HEK293 (cell line): Measurements from ENCODE around the gene LRRC8E.

Experiments
- GLI4 ChIP-seq: fragments of 450-650 bp; formaldehyde crosslinking; IDR thresholded peaks from 2 replicates; pipeline ENCODE4 v1.5.1; 2016; ENCODE audit warnings: missing biosample characterization, missing genetic modification characterization
- KLF10 ChIP-seq: fragments of 450-650 bp; IDR thresholded peaks from 2 replicates; pipeline ENCODE4 v1.5.1; 2018; ENCODE audit warnings: missing biosample characterization, mild to moderate bottlenecking, missing genetic modification characterization
- ZBTB21 ChIP-seq: fragments of 450-650 bp; formaldehyde crosslinking; IDR thresholded peaks from 2 replicates; pipeline ENCODE4 v1.5.1; 2017; ENCODE audit warnings: missing biosample characterization, missing genetic modification characterization
- ZBTB8A ChIP-seq: fragments of 450-650 bp; formaldehyde crosslinking; IDR thresholded peaks from 2 replicates; pipeline ENCODE4 v1.5.1; 2016; ENCODE audit warnings: missing biosample characterization, missing genetic modification characterization
- ZFP37 ChIP-seq: fragments of 450-650 bp; formaldehyde crosslinking; IDR thresholded peaks from 2 replicates; pipeline ENCODE4 v1.5.1; 2016; ENCODE audit warnings: missing biosample characterization, missing genetic modification characterization
- ZNF146 ChIP-seq: fragments of 450-650 bp; formaldehyde crosslinking; IDR thresholded peaks from 2 replicates; pipeline ENCODE4 v1.5.1; 2016; ENCODE audit warnings: missing biosample characterization, missing genetic modification characterization
- ZNF174 ChIP-seq: fragments of 450-650 bp; formaldehyde crosslinking; IDR thresholded peaks from 2 replicates; pipeline ENCODE4 v1.5.0; 2017; ENCODE audit warnings: missing biosample characterization, mild to moderate bottlenecking, missing genetic modification characterization
- ZNF423 ChIP-seq: fragments of 450-650 bp; formaldehyde crosslinking; IDR thresholded peaks from 2 replicates; pipeline ENCODE4 v1.5.1; 2016; ENCODE audit warnings: missing biosample characterization, missing genetic modification characterization
- ZNF510 ChIP-seq: fragments of 450-650 bp; formaldehyde crosslinking; IDR thresholded peaks from 2 replicates; pipeline ENCODE4 v1.5.1; 2018; ENCODE audit warnings: mild to moderate bottlenecking, missing genetic modification characterization, missing biosample characterization; ENCODE audit not compliant: insufficient replicate concordance
- TF ChIP-seq, protein P1 (sequence below): fragments of 450-650 bp; formaldehyde crosslinking; IDR thresholded peaks from 2 replicates; pipeline ENCODE4 v1.5.1; 2016; ENCODE audit warnings: missing biosample characterization, missing genetic modification characterization
- TF ChIP-seq, protein P2 (sequence below): fragments of 450-650 bp; formaldehyde crosslinking; IDR thresholded peaks from 2 replicates; pipeline ENCODE4 v1.5.1; 2016; ENCODE audit warnings: missing biosample characterization, missing genetic modification characterization
- TF ChIP-seq, protein P3 (sequence below): fragments of 450-650 bp; formaldehyde crosslinking; IDR thresholded peaks from 2 replicates; pipeline ENCODE4 v1.5.1; 2016; ENCODE audit warnings: missing biosample characterization, missing genetic modification characterization, low read depth
- TF ChIP-seq, protein P4 (sequence below): fragments of 450-650 bp; formaldehyde crosslinking; IDR thresholded peaks from 2 replicates; pipeline ENCODE4 v1.5.1; 2016; ENCODE audit warnings: missing biosample characterization, missing genetic modification characterization
- TF ChIP-seq, protein P5 (sequence below): IDR thresholded peaks from 2 replicates; pipeline ENCODE4 v1.6.1; 2011; ENCODE audit warnings: mild to moderate bottlenecking, low read depth, low read length, borderline replicate concordance

DNA sequence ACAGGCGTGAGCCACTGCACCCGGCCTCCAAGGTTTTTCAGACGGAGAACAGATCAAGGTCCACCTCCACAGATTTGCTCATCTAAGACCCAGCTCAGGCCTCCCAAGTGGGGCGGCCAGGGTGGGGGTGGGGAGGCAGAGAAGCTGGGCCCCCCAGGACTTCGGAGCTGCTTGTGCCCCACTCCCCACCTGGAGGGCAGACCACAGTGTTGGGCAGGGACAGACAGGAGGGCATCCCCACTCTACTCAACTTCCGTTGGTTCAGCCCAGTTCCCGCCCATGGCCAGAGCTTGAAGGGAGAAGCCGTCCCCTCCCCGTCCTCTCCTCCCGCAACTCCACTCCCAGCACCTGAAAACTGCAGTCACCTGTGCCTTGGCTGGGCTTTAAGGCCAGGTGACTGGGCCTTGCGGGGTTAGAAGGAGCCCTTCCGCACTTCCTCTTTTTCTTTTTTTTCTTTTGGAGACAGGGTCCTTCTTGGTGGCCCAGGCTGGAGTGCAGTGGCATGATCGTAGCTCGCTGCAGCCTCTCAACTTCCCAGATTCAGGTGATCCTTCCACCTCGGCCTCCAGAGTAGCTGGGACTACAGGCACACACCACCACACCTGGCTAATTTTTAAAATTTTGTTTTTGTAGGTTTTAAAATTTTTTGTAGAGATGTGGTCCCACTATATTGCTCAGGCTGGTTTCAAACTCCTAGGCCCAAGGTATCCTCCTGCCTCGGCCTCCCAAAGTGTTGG is 734 bp upstream of the LRRC8E start:
- TF ChIP-seq GLI4, result no peak
- TF ChIP-seq, protein P1, sequence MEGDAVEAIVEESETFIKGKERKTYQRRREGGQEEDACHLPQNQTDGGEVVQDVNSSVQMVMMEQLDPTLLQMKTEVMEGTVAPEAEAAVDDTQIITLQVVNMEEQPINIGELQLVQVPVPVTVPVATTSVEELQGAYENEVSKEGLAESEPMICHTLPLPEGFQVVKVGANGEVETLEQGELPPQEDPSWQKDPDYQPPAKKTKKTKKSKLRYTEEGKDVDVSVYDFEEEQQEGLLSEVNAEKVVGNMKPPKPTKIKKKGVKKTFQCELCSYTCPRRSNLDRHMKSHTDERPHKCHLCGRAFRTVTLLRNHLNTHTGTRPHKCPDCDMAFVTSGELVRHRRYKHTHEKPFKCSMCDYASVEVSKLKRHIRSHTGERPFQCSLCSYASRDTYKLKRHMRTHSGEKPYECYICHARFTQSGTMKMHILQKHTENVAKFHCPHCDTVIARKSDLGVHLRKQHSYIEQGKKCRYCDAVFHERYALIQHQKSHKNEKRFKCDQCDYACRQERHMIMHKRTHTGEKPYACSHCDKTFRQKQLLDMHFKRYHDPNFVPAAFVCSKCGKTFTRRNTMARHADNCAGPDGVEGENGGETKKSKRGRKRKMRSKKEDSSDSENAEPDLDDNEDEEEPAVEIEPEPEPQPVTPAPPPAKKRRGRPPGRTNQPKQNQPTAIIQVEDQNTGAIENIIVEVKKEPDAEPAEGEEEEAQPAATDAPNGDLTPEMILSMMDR (tag by site-specific recombination), result no peak
- no peak for TF ChIP-seq KLF10
- TF ChIP-seq ZBTB21 (tag by site-specific recombination), result no peak
- no peak for TF ChIP-seq ZNF510
- no peak for TF ChIP-seq ZBTB8A (tag by site-specific recombination)
- no peak for TF ChIP-seq ZNF146 (tag by site-specific recombination)
- no peak for TF ChIP-seq ZNF174 (tag by site-specific recombination)
- TF ChIP-seq, protein P2, sequence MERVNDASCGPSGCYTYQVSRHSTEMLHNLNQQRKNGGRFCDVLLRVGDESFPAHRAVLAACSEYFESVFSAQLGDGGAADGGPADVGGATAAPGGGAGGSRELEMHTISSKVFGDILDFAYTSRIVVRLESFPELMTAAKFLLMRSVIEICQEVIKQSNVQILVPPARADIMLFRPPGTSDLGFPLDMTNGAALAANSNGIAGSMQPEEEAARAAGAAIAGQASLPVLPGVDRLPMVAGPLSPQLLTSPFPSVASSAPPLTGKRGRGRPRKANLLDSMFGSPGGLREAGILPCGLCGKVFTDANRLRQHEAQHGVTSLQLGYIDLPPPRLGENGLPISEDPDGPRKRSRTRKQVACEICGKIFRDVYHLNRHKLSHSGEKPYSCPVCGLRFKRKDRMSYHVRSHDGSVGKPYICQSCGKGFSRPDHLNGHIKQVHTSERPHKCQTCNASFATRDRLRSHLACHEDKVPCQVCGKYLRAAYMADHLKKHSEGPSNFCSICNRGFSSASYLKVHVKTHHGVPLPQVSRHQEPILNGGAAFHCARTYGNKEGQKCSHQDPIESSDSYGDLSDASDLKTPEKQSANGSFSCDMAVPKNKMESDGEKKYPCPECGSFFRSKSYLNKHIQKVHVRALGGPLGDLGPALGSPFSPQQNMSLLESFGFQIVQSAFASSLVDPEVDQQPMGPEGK (tag by site-specific recombination), result no peak
- TF ChIP-seq ZFP37 (tag by site-specific recombination), result no peak
- TF ChIP-seq, protein P3, sequence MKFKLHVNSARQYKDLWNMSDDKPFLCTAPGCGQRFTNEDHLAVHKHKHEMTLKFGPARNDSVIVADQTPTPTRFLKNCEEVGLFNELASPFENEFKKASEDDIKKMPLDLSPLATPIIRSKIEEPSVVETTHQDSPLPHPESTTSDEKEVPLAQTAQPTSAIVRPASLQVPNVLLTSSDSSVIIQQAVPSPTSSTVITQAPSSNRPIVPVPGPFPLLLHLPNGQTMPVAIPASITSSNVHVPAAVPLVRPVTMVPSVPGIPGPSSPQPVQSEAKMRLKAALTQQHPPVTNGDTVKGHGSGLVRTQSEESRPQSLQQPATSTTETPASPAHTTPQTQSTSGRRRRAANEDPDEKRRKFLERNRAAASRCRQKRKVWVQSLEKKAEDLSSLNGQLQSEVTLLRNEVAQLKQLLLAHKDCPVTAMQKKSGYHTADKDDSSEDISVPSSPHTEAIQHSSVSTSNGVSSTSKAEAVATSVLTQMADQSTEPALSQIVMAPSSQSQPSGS (tag by site-specific recombination), result no peak
- TF ChIP-seq, protein P4, sequence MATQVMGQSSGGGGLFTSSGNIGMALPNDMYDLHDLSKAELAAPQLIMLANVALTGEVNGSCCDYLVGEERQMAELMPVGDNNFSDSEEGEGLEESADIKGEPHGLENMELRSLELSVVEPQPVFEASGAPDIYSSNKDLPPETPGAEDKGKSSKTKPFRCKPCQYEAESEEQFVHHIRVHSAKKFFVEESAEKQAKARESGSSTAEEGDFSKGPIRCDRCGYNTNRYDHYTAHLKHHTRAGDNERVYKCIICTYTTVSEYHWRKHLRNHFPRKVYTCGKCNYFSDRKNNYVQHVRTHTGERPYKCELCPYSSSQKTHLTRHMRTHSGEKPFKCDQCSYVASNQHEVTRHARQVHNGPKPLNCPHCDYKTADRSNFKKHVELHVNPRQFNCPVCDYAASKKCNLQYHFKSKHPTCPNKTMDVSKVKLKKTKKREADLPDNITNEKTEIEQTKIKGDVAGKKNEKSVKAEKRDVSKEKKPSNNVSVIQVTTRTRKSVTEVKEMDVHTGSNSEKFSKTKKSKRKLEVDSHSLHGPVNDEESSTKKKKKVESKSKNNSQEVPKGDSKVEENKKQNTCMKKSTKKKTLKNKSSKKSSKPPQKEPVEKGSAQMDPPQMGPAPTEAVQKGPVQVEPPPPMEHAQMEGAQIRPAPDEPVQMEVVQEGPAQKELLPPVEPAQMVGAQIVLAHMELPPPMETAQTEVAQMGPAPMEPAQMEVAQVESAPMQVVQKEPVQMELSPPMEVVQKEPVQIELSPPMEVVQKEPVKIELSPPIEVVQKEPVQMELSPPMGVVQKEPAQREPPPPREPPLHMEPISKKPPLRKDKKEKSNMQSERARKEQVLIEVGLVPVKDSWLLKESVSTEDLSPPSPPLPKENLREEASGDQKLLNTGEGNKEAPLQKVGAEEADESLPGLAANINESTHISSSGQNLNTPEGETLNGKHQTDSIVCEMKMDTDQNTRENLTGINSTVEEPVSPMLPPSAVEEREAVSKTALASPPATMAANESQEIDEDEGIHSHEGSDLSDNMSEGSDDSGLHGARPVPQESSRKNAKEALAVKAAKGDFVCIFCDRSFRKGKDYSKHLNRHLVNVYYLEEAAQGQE, result no peak
- TF ChIP-seq, protein P5, sequence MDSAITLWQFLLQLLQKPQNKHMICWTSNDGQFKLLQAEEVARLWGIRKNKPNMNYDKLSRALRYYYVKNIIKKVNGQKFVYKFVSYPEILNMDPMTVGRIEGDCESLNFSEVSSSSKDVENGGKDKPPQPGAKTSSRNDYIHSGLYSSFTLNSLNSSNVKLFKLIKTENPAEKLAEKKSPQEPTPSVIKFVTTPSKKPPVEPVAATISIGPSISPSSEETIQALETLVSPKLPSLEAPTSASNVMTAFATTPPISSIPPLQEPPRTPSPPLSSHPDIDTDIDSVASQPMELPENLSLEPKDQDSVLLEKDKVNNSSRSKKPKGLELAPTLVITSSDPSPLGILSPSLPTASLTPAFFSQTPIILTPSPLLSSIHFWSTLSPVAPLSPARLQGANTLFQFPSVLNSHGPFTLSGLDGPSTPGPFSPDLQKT, result no peak
- TF ChIP-seq ZNF423, result no peak
